Activated naive CD8-positive, alpha-beta T cell treated with anti-CD3 and anti-CD28 coated beads for 36 hours (primary cell): ENCODE data around the gene SCAND1. TPM values are rescaled to one million over a fixed set of nuclear protein-coding genes. Genes with fewer than 3 reads are reported as not detected.

ENCODE experiments used
- total RNA-seq, 2 experiments: library from RNA; stranded (reverse); gene quantifications; one replicate each; pipeline ENCODE4 v1.2.3, GENCODE V29; 2021

SCAND1 gene
- total RNA-seq, 2 experiments from 2014 or later, result 47.4 to 47.8 TPM

Other genes with a start within 250 kb of the SCAND1 start
- 100 to 1,000 TPM; 330 to 349 TPM for gene RBM39, start 212.2 kb downstream of the SCAND1 start, total RNA-seq
- gene PHF20, start 182.5 kb downstream of the SCAND1 start, total RNA-seq, result 10 to 100 TPM; 50.2 to 50.6 TPM
- gene CNBD2, start 14.1 kb upstream of the SCAND1 start, total RNA-seq, result 1 to 10 TPM; 3.6 to 3.8 TPM
- under 1 TPM; 0.84 to 0.99 TPM for gene EPB41L1, start 200.2 kb upstream of the SCAND1 start, total RNA-seq